Measurements from ENCODE around the gene REV1. TPM values are rescaled to one million over a fixed set of nuclear protein-coding genes. Genes with fewer than 3 reads are reported as not detected.

Gene REV1
- polyA plus RNA-seq, 3 donors: 6.5 to 39.9 (median 9.5) TPM

GRCh38 chr2:99439971-99440505 is 49.8 kb downstream of the REV1 start:
- Histone ChIP-seq H3K9me3 (replicated peaks in 1 of 2; ENCODE audit: control insufficient read depth in 1 of 2, insufficient read depth in 1 of 2, low read length in 2 of 2) (no peaks in the 10 kb centered on the region), H3K79me2 (ENCODE audit: insufficient read depth, low read length) (no peaks in the 10 kb centered on the region), H3K9ac (ENCODE audit: insufficient read depth, low read length, poor library complexity, severe bottlenecking) (no peak overlapping the region), H3K4me3 (replicated peaks in 1 of 3; ENCODE audit: low read depth in 2 of 3, low read length in 3 of 3) (no peak overlapping the region), H3K4me2 (replicated peaks; ENCODE audit: extremely low read depth, low read length, poor library complexity, severe bottlenecking) (no peak overlapping the region), H3K4me1 (ENCODE audit: control insufficient read depth in 1 of 2, insufficient read depth in 2 of 2, low read length in 2 of 2) (no peaks in the 10 kb centered on the region), H3K27ac (ENCODE audit: low read depth in 1 of 2, low read length in 2 of 2) (no peak overlapping the region), H4K20me1 (ENCODE audit: insufficient read depth, low read length) (peaks cover 5% of the 10 kb centered on the region), H3K27me3 (ENCODE audit: control insufficient read depth in 2 of 2, insufficient read depth in 2 of 2, low read length in 2 of 2) (no peaks in the 10 kb centered on the region), H3K36me3 (replicated peaks in 1 of 2; ENCODE audit: control insufficient read depth in 1 of 2, insufficient read depth in 2 of 2, low read length in 2 of 2) (peaks cover 50 to 85% of the 10 kb centered on the region in 2 donors), H2AFZ (ENCODE audit: insufficient read depth, low read depth, low read length, poor library complexity, severe bottlenecking) (no peak overlapping the region)
- Mint-ChIP-seq H3K36me3 (peaks cover 34 to 48% of the 10 kb centered on the region in 2 donors), H3K27ac (no peak overlapping the region), H3K4me1 (no peaks in the 10 kb centered on the region), H3K9me3 (no peaks in the 10 kb centered on the region), H3K4me3 (no peak overlapping the region), H3K27me3 (ENCODE audit: low read depth in 3 of 3) (no peaks in the 10 kb centered on the region)
- no peak for TF ChIP-seq CTCF (IDR thresholded peaks at IDR 0.05)
- intact Hi-C loops (cut with micrococcal nuclease): no loop called here
- 90% methylated on average over 2 of the region's 4 CpGs for WGBS (ENCODE audit: insufficient coverage)
- no peak for DNase-seq

GRCh38 chr2:99436874-99437273 is 52.9 kb downstream of the REV1 start:
- Histone ChIP-seq H2AFZ (ENCODE audit: insufficient read depth, low read depth, low read length, poor library complexity, severe bottlenecking) (no peak overlapping the region), H3K9ac (ENCODE audit: insufficient read depth, low read length, poor library complexity, severe bottlenecking) (no peak overlapping the region), H4K20me1 (ENCODE audit: insufficient read depth, low read length) (no peaks in the 10 kb centered on the region), H3K36me3 (replicated peaks in 1 of 2; ENCODE audit: control insufficient read depth in 1 of 2, insufficient read depth in 2 of 2, low read length in 2 of 2) (peaks cover 54 to 92% of the 10 kb centered on the region in 2 donors), H3K27me3 (ENCODE audit: control insufficient read depth in 2 of 2, insufficient read depth in 2 of 2, low read length in 2 of 2) (no peaks in the 10 kb centered on the region), H3K9me3 (replicated peaks in 1 of 2; ENCODE audit: control insufficient read depth in 1 of 2, insufficient read depth in 1 of 2, low read length in 2 of 2) (no peaks in the 10 kb centered on the region), H3K4me2 (replicated peaks; ENCODE audit: extremely low read depth, low read length, poor library complexity, severe bottlenecking) (no peak overlapping the region), H3K27ac (ENCODE audit: low read depth in 1 of 2, low read length in 2 of 2) (no peak overlapping the region), H3K4me3 (replicated peaks in 1 of 3; ENCODE audit: low read depth in 2 of 3, low read length in 3 of 3) (no peak overlapping the region), H3K79me2 (ENCODE audit: insufficient read depth, low read length) (no peaks in the 10 kb centered on the region), H3K4me1 (ENCODE audit: control insufficient read depth in 1 of 2, insufficient read depth in 2 of 2, low read length in 2 of 2) (no peaks in the 10 kb centered on the region)
- H3K27ac Mint-ChIP-seq: no peak overlapping the region
- no peak for DNase-seq
- H3K4me1 Mint-ChIP-seq: peaks cover 2% of the 10 kb centered on the region
- intact Hi-C loops (cut with micrococcal nuclease): no loop called here
- no peak for TF ChIP-seq CTCF (IDR thresholded peaks at IDR 0.05)
- H3K27me3 Mint-ChIP-seq (ENCODE audit: low read depth in 3 of 3): no peaks in the 10 kb centered on the region
- H3K4me3 Mint-ChIP-seq: no peak overlapping the region
- 100% methylated on average over 3 of the region's 10 CpGs for WGBS (ENCODE audit: insufficient coverage)
- H3K9me3 Mint-ChIP-seq: no peaks in the 10 kb centered on the region
- H3K36me3 Mint-ChIP-seq: peaks cover 37 to 65% of the 10 kb centered on the region in 2 donors
